Neuron (in vitro differentiated cells): ENCODE results near the gene GTPBP6.
A peak's percentile ranks its signal among the peaks of the same experiment; 100 is the strongest.
"Not testable (repeated sequence)": the region's sequence is repeated elsewhere in the genome, so short reads cannot be mapped to it uniquely, and the experiment has no call there.

Source experiments
- H2AFZ ChIP-seq: one replicate; pipeline ENCODE4 v1.6.1; 2013; ENCODE audit warnings: low read depth, mild to moderate bottlenecking, inconsistent platforms, low read length, moderate library complexity
- H3K27me3 ChIP-seq: one replicate; pipeline ENCODE4 v1.6.1; 2013; ENCODE audit warnings: low read length; ENCODE audit not compliant: insufficient read depth
- H3K36me3 ChIP-seq: one replicate; pipeline ENCODE4 v1.6.1; 2013; ENCODE audit warnings: low read length; ENCODE audit not compliant: insufficient read depth
- H3K4me1 ChIP-seq: one replicate; pipeline ENCODE4 v1.6.1; 2013; ENCODE audit warnings: low read length; ENCODE audit not compliant: insufficient read depth
- H3K4me3 ChIP-seq: 2 replicates; pipeline ENCODE4 v1.5.1; 2013; ENCODE audit warnings: mild to moderate bottlenecking, low read length, moderate library complexity
- H3K9me3 ChIP-seq: one replicate; pipeline ENCODE4 v1.6.1; 2013; ENCODE audit warnings: low read length

Gene GTPBP6

DNA sequence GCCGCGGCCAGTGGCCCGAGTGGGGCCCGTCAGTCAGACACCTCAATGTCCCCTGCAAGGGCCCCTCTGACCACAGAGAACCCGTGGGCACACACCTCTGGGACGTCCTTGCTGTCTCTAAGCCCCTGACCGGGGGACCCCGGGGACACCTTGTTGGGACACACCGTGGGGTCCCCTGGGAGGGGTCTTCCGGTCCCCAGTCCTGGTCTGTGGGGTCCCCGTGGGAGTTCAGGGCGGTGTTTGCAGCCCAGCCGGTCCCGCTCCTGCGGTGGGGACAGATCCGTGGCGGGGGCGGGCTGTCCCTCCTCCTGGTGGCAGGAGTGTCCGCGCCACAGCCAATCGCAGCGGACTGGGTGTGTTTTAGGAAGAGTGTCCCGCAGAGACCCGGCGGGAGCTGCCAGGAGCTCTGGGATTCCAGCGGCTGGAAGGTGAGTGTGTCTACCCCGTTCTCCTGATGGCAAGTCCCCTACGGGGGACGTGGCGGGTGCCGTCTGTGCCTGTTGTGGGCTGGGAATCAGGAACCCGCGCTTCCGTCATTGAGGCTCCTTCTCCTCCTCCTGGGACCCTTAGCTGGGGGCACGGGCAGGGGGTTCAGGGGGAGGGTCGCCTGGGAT is 42.5 kb downstream of the GTPBP6 start:
- no peak overlapping the region for H2AFZ ChIP-seq
- H3K4me1 ChIP-seq = peaks cover 8% of the 10 kb centered on the region
- H3K27me3 ChIP-seq = no peaks in the 10 kb centered on the region
- no peak overlapping the region for H3K4me3 ChIP-seq
- no peaks in the 10 kb centered on the region for H3K9me3 ChIP-seq
- H3K36me3 ChIP-seq = no peaks in the 10 kb centered on the region

DNA sequence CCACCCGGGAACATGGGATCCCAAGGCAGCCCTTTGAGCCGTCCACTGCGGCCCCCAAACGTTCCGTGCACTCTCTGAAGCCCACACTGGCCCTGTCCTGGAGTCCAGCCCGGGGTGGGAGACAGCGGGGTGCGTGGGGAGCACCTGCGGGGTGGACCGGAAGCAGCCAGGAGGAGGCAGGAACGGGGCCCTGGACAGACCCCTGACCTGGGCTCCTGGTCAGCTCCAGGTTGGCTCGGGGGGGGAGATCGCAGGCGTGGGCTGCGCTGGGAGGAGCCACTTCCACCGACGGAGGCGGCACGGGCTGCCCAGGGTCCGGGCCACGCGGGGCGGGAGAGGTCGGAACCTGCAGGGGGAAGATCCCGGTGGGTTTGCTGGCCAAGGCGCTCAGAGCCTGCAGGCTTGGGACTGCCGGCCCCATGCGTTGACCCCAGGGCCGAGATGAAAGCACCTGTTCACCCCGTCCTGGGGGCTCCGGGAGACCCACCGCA is 43.1 kb downstream of the GTPBP6 start:
- no peak overlapping the region for H3K4me3 ChIP-seq

DNA sequence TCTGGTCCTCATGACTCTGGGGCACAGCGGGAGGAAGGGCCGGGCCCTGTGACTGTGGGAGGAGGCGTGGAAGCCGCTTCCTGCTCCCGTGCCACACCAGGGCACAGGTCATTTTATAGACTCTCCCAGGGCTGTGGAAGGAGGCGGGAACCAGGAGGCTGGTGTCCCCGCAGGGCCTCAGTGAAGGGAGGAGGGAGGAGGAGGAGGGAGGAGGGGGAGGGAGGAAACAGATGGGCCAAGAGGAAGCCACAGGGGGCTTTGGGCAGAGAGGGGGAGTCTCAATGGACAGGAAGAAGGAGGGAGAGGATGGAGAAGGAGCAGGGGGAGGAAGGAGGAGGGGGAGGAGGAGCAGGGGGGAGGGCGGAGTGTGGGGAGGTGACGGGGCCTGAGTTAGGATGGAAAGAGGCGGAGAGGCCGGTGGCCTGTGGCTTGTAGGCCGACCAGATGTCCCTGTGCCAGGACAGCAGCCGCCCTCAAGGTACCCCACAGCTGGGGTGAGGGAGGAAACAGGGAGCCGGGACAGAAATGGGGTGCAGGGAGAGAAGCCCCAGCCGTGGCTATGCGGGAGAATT is 43.6 kb downstream of the GTPBP6 start:
- Histone ChIP-seq H3K4me3 (no peak overlapping the region), H3K4me1 (peaks cover 8% of the 10 kb centered on the region), H2AFZ (peak overlapping the region; percentile 51), H3K27me3 (no peaks in the 10 kb centered on the region), H3K36me3 (no peaks in the 10 kb centered on the region), H3K9me3 (no peaks in the 10 kb centered on the region)

More for the DNA sequence above, 43.1 kb downstream of the GTPBP6 start:
- no peaks in the 10 kb centered on the region for H3K9me3 ChIP-seq
- no peaks in the 10 kb centered on the region for H3K36me3 ChIP-seq
- no peaks in the 10 kb centered on the region for H3K27me3 ChIP-seq
- H3K4me1 ChIP-seq = peaks cover 8% of the 10 kb centered on the region
- H2AFZ ChIP-seq = peak overlapping the region; percentile 51

DNA sequence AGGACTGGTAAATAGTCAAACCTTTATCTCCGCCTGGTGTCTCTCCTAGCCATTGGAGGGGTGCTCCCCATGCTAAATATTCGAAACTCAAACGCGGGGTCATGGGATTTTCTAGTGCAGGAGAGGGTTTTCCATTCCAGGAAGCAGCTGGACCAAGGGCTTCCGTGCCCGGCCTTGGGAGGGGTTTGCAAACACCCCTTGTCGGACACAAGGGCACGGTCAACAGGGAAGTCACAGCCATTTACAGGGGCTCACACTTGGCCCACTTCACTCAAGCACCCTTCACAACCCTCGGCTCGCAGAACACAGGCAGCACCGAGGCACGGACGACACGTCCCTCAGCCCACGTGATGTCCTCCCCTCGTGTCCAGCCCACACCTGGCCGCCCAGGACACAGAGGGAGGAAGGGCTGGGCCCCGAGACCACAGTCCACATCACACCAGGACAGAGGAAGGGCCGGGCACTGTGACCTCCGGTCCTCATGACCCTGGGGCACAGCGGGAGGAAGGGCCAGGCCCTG is 47.7 kb downstream of the GTPBP6 start:
- Histone ChIP-seq H2AFZ (no peak overlapping the region), H3K9me3 (no peaks in the 10 kb centered on the region), H3K36me3 (no peaks in the 10 kb centered on the region), H3K27me3 (no peaks in the 10 kb centered on the region), H3K4me3 (no peak overlapping the region), H3K4me1 (peaks cover 8% of the 10 kb centered on the region)

DNA sequence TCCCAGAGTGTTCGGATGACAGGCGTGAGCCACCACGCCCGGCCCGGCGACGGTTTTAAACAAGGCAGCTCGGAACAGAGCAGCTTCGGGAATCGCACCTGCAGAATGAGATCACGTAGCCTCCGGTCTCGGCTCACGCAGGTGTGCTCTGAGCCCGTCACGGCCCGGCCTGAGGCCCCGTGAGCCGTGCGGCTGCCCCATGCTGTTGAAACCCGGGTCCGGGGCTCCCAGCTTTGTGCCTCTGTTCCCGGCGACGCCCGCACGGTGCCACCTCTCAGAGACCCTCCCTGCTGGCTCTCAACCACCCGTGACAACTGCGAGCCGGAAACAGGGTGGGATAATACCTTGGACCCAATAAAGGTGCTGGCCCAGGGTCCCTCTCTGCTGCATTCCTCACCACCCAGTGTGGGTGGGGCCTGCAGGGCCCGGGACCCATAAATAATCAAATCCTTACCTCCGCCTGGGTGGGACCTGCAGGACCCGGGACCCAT is 50.8 kb downstream of the GTPBP6 start:
- Histone ChIP-seq H3K4me3 (no peak overlapping the region), H3K9me3 (no peaks in the 10 kb centered on the region), H3K4me1 (no peaks in the 10 kb centered on the region), H3K36me3 (no peaks in the 10 kb centered on the region), H2AFZ (no peak overlapping the region), H3K27me3 (no peaks in the 10 kb centered on the region)

DNA sequence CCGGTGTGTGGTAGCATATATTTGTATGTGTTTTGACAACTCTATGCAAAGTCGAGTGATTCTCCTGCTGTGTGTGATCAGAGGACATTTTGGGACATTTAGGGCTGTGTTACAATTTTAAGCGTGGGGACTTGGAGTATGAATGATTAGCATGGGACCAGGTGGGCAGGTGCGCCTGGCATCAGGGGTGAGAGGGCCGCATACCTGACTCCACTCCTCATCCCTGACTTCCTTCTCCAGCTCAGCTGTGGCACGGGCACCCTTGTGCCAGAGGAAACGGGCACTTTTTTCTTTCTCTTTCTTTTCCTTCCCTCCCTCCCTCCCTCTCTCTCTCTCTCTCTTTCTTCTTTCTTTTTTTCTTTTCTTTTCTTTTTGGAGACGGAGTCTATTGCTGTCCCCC is 53.1 kb downstream of the GTPBP6 start:
- Histone ChIP-seq H3K27me3 (no peaks in the 10 kb centered on the region), H3K4me1 (no peaks in the 10 kb centered on the region), H2AFZ (no peak overlapping the region), H3K36me3 (no peaks in the 10 kb centered on the region), H3K9me3 (no peaks in the 10 kb centered on the region), H3K4me3 (no peak overlapping the region)

DNA sequence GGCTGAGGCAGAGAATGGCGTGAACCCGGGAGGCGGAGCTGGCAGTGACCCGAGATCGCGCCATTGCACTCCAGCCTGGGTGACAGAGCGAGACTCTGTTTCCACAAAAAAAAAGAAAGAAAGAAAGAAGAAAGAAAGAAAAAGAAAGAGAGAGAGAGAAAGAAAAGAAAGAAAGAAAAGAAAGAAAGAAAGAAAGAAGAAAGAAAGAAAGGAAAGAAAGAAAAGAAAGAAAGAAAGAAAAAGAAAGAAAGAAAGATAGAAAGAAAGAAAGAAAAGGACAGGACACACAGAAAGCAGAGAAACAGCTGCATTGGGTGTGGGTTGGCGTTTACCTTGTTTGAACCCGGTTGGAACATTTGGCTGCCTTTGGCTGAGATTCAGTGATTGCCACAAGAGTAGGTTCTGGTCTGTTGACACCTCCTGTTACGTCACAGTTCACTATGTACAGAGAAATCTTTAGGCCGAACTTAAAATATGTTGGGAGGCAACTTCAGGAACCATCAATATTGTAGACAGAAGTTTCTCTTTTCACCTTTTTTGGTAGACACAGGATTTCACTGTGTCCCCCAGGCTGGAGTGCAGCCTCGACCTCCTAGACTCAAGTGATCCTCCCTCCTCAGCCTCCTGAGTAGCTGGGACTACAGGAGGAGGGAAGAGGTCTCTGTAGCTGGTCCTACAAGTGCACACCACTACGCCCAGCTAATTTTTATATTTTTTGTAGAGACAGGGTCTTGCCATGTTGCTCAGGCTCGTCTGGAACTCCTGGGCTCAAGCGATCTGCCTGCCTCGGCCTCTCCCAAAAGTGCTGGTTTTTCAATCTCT is 53.8 kb downstream of the GTPBP6 start:
- no peaks in the 10 kb centered on the region for H3K36me3 ChIP-seq

DNA sequence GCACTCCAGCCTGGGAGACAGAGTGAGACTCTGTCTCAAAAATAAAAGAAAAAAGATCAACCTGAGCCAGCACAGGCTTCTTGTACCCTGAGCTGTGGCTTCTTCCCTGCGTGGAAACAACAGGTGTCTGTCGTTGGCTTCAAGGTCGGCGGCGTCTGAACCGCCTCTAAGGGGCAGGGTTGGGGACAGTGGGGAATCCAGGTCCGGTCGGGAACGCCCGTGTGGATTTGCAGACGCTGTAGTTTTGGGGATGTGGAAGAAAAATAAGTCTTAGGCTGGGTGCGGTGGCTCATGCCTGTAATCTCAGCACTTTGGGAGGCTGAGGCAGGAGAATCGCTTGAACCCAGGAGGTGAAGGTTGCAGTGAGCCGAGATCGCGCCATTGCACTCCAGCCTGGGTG is 54.6 kb downstream of the GTPBP6 start:
- not testable (repeated sequence) for H3K36me3 ChIP-seq, H3K9me3 ChIP-seq, H3K27me3 ChIP-seq, H3K4me3 ChIP-seq, H3K4me1 ChIP-seq, H2AFZ ChIP-seq

More for the DNA sequence above, 53.8 kb downstream of the GTPBP6 start:
- Histone ChIP-seq H3K9me3 (no peaks in the 10 kb centered on the region), H3K4me1 (no peaks in the 10 kb centered on the region), H3K27me3 (no peaks in the 10 kb centered on the region), H2AFZ (no peak overlapping the region), H3K4me3 (no peak overlapping the region)

DNA sequence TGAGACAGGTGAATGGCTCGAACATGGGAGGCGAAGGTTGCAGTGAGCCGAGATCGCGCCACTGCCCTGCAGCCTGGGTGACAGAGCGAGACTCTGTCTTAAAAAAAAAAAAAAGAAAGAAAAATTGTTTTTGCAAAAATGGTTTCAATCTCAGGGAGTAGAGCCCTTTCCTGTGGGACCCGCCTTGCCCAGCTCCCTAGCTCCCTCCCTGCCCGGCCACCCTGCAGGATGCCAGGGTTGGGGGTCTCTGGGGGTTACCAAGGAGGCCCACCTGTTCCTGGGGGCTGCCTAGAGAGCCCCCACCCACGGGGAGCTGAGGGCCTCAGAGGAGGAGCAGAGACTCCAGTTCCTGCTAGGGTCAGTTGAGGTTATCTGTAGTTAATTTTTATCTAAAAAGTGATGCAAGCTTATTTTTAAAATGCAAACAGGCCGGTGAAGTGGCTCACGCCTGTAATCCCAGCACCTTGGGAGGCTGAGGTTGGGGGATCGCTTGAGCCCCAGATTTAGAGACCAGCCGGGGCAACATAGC is 56.2 kb downstream of the GTPBP6 start:
- Histone ChIP-seq H3K4me3 (no peak overlapping the region), H3K9me3 (no peaks in the 10 kb centered on the region), H3K27me3 (no peaks in the 10 kb centered on the region), H3K36me3 (no peaks in the 10 kb centered on the region), H2AFZ (no peak overlapping the region), H3K4me1 (no peaks in the 10 kb centered on the region)

DNA sequence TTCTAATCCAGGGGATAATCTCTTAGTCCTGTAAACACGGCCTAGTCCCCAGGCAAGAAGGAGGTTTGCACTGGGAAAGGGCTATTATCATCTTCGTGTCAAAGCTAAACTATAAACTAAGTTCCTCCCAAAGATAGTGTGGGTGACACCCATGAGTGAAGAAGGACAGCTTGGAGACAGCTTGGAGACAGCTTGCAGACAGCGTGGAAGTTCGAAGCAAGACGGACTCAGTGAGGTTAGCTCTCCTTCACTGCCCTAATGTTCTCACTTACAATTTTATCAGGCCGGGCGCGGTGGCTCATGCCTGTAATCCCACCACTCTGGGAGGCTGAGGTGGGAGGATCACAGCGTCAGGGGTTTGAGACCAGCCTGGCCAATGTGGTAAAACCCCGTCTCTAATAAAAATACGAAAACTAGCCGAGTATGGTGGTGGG is 56.7 kb downstream of the GTPBP6 start:
- no peaks in the 10 kb centered on the region for H3K9me3 ChIP-seq
- H2AFZ ChIP-seq = no peak overlapping the region
- no peak overlapping the region for H3K4me3 ChIP-seq
- no peaks in the 10 kb centered on the region for H3K36me3 ChIP-seq
- no peaks in the 10 kb centered on the region for H3K27me3 ChIP-seq
- no peaks in the 10 kb centered on the region for H3K4me1 ChIP-seq

DNA sequence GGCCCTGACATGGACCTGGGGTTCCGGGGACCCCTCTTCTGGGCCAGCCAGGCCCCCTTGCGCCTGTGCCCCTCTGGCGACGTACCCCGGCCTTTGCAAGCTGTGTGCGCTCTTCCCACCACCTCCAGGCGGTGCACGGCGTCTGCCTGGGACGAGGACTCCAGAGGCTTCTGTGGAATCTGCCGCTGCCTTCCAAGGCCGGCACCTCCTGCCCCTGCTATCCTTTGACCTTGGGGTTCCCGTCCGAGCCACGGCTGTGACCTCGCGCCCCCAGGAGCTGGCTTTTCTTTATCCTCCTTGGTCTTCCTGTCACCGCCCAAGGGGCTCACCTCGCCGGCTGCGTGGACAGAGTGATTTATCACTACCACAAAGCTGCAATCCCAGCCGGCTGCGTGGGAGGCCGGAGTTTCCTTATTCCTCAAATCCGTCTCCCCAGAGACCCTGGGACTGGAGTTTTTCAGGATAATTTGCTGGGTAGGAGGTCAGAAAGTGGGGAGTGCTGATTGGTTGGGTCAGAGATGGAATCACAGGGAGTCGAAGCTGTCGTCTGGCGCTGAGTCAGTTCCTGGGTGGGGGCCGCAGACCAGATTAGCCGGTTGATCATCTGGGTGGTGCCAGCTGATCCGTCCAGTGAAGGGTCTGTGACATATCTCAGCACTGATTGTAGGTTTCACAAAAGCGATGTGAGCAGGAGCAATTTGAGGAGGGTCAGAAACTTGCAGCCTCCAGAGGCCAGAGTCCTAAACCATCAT is 57.3 kb downstream of the GTPBP6 start:
- H3K9me3 ChIP-seq = no peaks in the 10 kb centered on the region
- H2AFZ ChIP-seq = no peak overlapping the region
- no peak overlapping the region for H3K4me3 ChIP-seq

DNA sequence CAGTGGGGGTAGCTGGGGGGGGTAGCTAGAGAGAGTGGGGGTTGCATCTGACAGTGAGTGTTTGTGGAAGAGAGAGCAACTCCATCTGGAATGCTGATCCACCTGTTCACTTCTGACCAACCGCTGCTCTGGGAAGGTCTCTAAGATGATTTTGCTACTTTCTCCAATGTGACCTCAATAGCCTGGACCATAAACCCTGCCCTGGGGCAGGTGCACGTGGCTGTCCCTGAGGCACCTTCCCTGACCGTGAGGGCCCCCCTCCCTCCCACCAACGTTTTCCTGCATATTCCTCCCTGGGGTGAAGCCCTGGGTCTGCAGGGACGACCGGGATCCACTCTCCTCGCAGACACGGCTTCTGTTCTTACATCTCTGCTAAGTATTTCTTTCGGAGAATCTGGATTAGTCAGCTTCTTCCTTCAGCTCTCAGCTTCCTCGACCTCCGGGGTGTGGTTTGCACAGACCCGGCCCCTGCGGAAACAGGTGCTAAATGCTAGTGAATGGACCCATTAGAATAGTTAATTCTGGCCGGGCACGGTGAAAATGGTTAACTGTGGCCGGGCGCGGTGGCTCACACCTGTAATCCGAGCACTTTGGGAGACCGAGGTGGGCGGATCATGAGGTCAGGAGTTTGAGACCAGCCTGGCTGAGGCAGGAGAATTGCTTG is 58.8 kb downstream of the GTPBP6 start:
- no peaks in the 10 kb centered on the region for H3K4me1 ChIP-seq
- no peak overlapping the region for H2AFZ ChIP-seq
- no peak overlapping the region for H3K4me3 ChIP-seq
- no peaks in the 10 kb centered on the region for H3K27me3 ChIP-seq
- no peaks in the 10 kb centered on the region for H3K36me3 ChIP-seq
- no peaks in the 10 kb centered on the region for H3K9me3 ChIP-seq

More for the DNA sequence above, 57.3 kb downstream of the GTPBP6 start:
- Histone ChIP-seq H3K36me3 (no peaks in the 10 kb centered on the region), H3K4me1 (no peaks in the 10 kb centered on the region), H3K27me3 (no peaks in the 10 kb centered on the region)
